SKM-1 treated with dmso at 0.1 percent for 144 hours (cell line): ENCODE results near the gene FHOD1.

ENCODE experiments used
- DNase-seq: peaks from one replicate; lab custom pipeline; 2025; ENCODE audit not compliant: unreplicated experiment; lab: John Stamatoyannopoulos, UW

The FHOD1 gene

DNA sequence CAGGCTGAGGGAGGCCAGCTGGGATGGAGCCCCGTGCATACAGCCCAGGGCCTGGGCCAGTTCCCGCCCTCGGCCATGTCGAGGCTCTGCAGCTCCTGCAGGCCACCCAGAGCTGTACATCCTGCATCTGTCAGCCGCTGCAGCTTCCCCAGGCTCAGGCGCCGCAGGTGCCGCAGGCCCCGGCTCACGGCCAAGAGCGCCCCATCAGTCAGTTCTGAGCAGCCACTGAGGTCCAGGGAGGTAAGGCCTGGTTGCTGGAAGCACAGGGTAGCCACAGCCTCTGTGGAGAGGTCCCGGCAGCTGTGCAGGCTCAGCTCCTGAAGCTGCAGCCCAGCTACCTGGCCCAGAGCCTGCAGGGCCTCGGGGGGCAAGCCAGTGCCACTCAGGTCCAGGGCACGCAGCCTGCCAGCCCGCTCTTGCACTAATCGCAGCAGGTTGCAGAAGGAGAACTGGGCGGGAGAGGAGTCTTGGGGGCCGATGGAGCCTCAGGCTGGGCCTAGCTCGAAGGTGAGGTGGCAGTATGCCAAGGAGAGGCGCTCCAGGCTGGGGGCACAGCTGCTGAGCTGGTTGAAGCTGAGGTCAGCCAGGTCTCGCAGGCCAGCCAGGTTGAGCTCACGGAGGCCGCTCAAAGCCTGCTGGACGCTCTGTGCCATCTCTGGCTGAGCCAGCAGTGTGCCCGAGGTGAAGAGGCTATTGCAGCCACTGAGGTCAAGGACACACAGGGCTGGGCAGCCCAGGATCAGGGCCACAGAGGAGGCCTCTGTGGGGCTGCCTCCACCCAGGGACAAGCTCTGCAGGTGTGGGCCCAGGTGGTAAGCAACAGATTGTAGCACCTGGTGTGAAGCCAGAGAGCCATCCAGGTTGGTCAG lies 37.0 kb downstream of the FHOD1 start:
- no peak for DNase-seq

DNA sequence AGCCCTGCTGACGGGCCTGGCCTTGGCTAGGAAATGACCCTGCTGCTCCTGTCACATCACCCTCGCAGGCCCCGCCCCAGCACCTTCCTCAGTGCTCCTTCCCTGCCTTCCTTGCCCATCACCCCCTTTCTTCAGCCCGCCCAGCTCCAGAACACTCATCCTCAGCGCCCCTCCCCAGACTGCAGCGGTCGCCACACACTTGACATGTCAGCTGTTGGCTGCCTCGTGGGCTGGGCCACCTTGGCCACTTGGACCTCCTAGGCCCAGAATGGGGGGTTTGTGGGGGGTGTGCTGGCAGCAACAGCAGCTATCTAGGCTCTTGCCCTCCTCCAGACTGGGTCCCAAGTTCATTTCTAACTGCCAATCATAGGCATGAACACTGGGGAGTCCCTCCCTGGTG lies 37.7 kb downstream of the FHOD1 start:
- no peak for DNase-seq

DNA sequence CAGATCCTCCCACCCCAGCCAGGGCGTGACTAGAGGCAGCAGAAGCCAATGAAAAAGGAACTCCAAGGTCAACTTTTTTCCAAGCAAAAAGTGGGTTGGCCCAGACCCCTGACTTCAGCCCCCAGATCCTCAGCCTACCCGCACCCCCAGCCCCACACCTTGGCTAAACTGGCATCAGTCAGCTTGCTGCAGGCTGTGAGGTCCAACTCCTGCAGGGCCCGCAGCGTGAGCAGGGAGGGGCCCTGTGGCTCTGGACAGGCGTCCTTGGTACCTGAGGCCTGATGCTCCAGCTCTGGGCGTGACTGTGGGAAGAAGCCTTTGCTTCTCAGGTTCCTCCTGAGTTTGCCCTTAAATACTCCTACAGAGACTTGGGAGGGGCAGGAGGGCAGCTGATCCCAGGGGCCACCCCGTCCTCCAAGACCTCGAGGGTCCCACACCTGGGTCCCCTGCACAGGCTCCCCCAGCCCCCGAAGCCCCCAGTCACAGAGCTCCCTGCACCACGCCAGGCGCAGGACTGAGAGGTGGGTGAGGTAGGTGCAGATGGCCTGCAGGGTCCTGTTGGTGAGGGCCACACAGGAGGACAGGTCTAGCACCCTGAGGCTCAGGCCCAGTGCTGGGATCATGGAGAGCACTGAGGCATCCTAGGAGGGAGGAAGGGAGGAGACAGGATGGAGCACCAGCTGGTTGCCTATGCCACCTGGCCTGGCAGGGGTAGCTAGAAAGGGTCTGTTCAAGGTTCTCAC lies 39.0 kb downstream of the FHOD1 start:
- no peak for DNase-seq

GRCh38 chr16:67207249-67208091 lies 39.8 kb downstream of the FHOD1 start:
- no peak for DNase-seq

DNA sequence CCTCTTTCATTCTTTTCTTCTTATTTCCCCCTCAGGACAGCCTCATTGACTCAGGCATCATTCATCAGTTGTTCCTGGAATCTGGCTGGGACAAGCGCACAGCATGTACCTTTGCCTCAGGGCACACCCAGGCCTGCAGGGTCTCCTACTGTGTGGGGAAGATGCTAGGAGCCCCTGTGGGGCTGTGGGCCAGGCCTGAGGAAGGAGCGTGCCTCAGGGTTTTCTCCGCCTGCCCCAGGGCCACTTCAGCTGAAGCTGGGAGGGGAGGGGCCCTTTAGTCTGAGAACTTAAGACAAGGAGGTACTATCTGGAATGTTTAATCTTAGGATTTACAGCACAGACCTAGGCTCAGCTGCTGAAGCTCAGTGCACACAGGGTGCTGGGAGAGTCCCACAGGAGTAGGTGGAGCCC lies 40.4 kb downstream of the FHOD1 start:
- DNase-seq: no peak

DNA sequence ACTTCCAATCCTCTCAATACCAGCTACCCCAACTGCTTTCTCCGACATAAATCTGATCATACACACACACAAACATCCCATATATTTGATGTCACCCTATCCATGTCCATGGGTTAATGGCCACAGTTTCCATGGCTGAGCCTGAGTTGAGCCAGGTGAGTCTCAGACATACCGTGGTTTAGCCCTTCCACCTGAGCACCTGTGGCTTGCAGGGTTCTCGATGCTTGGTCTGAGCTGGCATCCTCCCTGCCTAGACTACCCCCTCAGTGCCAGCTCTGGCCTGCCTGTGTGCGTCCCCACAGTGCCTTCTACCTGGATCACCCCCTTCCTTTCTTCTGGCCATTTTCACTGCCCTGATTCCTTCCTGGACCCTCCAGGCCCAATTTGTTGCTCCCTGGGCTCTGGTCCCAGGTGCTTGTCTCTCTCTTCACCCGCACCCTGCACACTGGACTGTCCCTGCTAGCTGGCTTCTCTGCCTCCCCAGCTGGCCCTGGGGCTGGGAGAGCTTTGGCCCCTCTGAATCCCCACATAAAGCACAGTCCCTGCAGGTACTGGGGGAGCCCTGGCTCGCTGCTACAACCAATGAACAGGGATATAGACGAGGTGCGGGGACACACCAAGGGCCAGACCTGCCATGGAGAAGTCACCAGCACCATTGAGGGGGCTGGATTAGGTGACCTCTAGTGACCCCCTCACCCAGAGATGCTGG lies 41.0 kb downstream of the FHOD1 start:
- DNase-seq: no peak

- DNase-seq: no peak
These were observed 43.2 kb downstream of the FHOD1 start for GRCh38 chr16:67204076-67204475.

GRCh38 chr16:67202956-67203493 lies 44.3 kb downstream of the FHOD1 start:
- no peak for DNase-seq

DNA sequence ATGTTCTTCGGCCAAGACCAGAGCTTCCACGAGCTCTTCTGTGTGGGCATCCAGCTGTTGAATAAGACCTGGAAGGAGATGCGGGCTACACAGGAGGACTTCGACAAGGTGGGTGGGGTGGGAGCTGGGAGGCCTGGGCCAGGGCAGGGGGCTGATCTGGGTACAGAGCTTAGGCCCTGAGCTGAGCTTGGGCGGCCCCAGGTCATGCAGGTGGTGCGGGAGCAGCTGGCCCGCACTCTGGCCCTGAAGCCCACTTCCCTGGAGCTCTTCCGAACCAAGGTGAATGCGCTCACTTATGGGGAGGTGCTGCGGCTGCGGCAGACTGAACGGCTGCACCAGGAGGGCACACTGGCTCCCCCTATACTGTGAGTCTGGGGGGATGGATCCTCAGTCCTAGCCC lies 44.9 kb downstream of the FHOD1 start:
- no peak for DNase-seq

- DNase-seq: no peak
These were observed 45.6 kb downstream of the FHOD1 start for GRCh38 chr16:67201411-67202345.

DNA sequence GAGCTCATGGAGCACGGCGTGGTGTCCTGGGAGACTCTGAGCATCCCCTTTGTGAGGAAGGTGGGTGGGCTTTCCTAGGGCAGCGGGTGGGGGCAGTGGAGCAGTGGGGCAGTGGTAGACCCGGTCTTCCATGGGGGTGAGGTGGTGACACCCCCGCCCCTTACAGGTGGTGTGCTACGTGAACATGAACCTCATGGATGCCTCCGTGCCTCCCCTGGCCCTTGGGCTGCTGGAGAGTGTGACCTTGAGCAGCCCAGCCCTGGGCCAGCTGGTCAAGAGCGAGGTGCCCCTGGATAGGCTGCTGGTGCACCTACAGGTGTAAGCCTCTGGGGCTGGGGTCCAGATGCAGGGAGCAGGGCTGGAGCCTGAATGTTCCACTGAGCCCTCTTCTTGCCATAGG lies 46.8 kb downstream of the FHOD1 start:
- no peak for DNase-seq

- DNase-seq: no peak
These were observed 47.5 kb downstream of the FHOD1 start for GRCh38 chr16:67199808-67200198.

- no peak for DNase-seq
These were observed 48.1 kb downstream of the FHOD1 start, which contains the start of gene ELMO3 for GRCh38 chr16:67199011-67199807. Gene ELMO3, plus strand, starts transcription at chr16:67199131. Its CDS starts 196 bp downstream, at chr16:67199327.

DNA sequence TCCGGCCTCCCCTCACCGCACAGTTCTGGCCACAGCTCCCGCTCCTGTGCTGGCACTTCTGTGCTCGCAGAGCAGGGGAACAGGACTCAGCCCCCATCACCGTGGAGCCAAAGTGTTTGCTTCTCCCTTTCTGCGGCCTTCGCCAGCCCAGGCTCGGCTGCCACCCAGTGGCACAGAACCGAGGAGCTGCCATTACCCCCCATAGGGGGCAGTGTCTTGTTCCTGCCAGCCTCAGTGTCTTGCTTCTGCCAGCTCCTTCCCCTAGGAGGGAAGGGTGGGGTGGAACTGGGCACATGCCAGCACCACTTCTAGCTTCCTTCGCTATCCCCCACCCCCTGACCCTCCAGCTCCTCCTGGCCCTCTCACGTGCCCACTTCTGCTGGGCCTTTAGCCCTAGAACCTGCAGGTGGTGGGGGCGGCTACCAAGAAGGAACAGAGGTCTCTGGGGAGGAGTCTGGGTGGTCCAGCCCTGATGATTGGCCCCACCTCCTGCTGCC lies 49.0 kb downstream of the FHOD1 start:
- no peak for DNase-seq

- DNase-seq: no peak
These were observed 49.6 kb downstream of the FHOD1 start for GRCh38 chr16:67197704-67198103.

- DNase-seq: no peak
These were observed 50.4 kb downstream of the FHOD1 start for GRCh38 chr16:67196881-67197280.

DNA sequence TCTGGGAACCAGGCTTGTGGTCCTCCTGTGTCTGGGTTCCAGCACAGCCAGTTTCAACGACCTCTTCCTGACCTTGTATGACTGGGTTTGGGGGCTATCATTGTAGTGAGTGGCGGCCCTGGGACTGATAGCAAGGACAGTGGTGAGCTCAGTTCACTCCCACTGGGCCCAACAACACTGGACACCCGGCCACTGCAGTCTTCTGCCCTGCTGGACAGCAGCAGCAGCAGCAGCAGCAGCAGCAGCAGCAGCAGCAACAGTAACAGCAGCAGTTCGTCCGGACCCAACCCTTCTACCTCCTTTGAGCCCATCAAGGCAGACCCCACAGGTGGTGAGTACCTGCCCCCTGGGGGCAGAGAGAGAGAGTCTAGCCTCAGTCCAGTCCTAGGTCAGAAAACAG lies 51.6 kb downstream of the FHOD1 start:
- no peak for DNase-seq

DNA sequence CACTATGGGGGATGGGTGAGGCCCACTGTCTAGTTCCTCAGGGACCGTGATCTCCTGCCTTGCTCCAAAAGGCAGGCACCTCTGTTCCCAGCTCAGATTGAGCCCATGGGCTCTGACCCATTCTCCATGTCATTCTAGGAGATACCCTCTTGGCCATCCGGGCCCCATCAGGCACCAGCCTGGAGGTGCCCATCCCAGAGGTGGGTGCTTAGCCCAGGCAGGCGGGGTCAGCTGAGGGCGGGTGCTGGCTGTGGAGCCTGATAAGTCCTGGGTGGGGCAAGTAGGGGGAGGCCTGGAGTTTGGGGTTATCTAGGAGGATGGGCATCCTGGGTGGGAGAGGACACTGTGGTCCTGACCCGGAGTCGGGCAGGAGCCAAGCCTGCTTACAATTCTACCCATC lies 53.0 kb downstream of the FHOD1 start:
- no peak for DNase-seq
